ENCODE results near the gene CLIC3.

DNA sequence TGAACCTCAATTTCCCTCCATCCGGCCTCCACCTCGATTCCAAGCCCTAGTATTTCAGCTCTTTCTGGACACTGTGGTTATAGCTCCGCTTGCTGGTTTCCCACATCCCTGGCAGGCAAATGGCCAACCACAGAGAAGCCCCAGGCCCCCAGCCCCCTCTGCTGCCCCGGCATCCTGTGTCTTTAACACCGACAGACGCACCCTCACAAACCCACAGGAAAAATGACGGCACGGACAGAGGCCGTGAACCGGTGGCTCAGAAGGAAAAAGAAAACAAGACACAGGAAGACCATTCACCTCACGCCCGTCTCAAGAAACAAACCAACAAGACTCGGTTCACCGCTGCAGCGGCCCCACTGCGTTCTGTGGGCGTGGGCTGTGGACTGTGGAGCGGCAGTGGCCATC, 1.5 kb upstream of the CLIC3 start:
- TF ChIP-seq, protein P1, sequence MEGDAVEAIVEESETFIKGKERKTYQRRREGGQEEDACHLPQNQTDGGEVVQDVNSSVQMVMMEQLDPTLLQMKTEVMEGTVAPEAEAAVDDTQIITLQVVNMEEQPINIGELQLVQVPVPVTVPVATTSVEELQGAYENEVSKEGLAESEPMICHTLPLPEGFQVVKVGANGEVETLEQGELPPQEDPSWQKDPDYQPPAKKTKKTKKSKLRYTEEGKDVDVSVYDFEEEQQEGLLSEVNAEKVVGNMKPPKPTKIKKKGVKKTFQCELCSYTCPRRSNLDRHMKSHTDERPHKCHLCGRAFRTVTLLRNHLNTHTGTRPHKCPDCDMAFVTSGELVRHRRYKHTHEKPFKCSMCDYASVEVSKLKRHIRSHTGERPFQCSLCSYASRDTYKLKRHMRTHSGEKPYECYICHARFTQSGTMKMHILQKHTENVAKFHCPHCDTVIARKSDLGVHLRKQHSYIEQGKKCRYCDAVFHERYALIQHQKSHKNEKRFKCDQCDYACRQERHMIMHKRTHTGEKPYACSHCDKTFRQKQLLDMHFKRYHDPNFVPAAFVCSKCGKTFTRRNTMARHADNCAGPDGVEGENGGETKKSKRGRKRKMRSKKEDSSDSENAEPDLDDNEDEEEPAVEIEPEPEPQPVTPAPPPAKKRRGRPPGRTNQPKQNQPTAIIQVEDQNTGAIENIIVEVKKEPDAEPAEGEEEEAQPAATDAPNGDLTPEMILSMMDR (conservative IDR thresholded peaks at IDR 0.05; ENCODE audit: low read depth, low read length) = no peak
- TF ChIP-seq EZH2phosphoT487 (IDR thresholded peaks at IDR 0.05; ENCODE audit: borderline replicate concordance, low read length) = no peak

Measured in PC-3 (cell line).